Stimulated activated CD8-positive, alpha-beta memory T cell treated with anti-CD3 and anti-CD28 coated beads, Interleukin-15, amount 100 ng/mL, for 1 hour (primary cell): ENCODE data around the gene CNOT1.

ENCODE experiments used
- DNase-seq: peaks from one replicate; pipeline ENCODE4 v3.0.0-alpha.2; 2020; ENCODE audit warnings: low read depth

The CNOT1 gene

GRCh38 chr16:58516768-58517107, 112.9 kb downstream of the CNOT1 start:
- no peak for DNase-seq

GRCh38 chr16:58515871-58516767, 113.5 kb downstream of the CNOT1 start:
- no peak for DNase-seq

GRCh38 chr16:58515125-58515870, 114.3 kb downstream of the CNOT1 start, which contains the start of gene SETD6:
Gene SETD6 (plus strand): TSS chr16:58515517. CDS start chr16:58515538, 21 bp downstream.
- peak; percentile 43 for DNase-seq

- DNase-seq, result no peak
Measured at GRCh38 chr16:58513874-58514273, 115.8 kb downstream of the CNOT1 start.

- DNase-seq, result peak; percentile 78
Measured at GRCh38 chr16:58511933-58512815, 117.5 kb downstream of the CNOT1 start.

GRCh38 chr16:58510776-58511628, 118.6 kb downstream of the CNOT1 start:
- DNase-seq, result no peak

GRCh38 chr16:58510097-58510775, 119.4 kb downstream of the CNOT1 start:
- no peak for DNase-seq

GRCh38 chr16:58509256-58510096, 120.2 kb downstream of the CNOT1 start:
- no peak for DNase-seq

GRCh38 chr16:58508671-58509251, 120.9 kb downstream of the CNOT1 start:
- DNase-seq, result no peak

- no peak for DNase-seq
Measured at GRCh38 chr16:58507963-58508670, 121.5 kb downstream of the CNOT1 start.

GRCh38 chr16:58507195-58507962, 122.2 kb downstream of the CNOT1 start:
- DNase-seq, result no peak

GRCh38 chr16:58506241-58507194, 123.1 kb downstream of the CNOT1 start:
- no peak for DNase-seq

GRCh38 chr16:58503863-58504688, 125.5 kb downstream of the CNOT1 start:
- no peak for DNase-seq

GRCh38 chr16:58503166-58503862, 126.3 kb downstream of the CNOT1 start:
- no peak for DNase-seq
